ENCODE data around the gene PITPNM3. TPM values are rescaled to one million over a fixed set of nuclear protein-coding genes. Genes with fewer than 3 reads are reported as not detected.

The PITPNM3 gene
- polyA plus RNA-seq, 3 donors, result 0.29 TPM; not detected in 2

DNA sequence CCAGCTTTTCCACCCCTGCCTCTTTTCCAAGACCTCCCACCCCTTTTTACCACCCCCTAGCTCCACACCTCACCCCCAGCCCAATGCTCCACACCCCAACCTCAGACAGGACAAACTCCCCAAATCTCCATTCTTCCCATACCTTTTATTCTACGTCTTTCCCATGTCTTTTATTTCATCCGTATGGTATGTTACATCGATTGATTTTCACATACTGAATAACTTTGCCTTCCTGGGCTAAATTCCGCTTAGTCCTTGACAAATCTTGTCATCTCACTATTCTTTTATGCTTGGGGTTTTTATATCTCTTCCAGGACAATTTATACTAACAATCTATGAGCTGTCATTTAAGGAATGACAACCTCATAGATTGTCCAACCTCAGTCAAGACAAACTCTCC, 46.4 kb downstream of the PITPNM3 start:
- H3K27ac Mint-ChIP-seq, result no peak overlapping the region
- no peaks in the 10 kb centered on the region for H4K20me1 ChIP-seq (ENCODE audit: insufficient read depth, low read length)
- no peaks in the 10 kb centered on the region for H3K4me1 Mint-ChIP-seq
- H3K79me2 ChIP-seq (ENCODE audit: insufficient read depth, low read length), result no peaks in the 10 kb centered on the region
- peaks cover 0 to 11% (median 6%) of the 10 kb centered on the region in 3 donors for H3K27me3 Mint-ChIP-seq (ENCODE audit: low read depth in 3 of 3)
- no peaks in the 10 kb centered on the region for H3K36me3 Mint-ChIP-seq
- H2AFZ ChIP-seq (ENCODE audit: insufficient read depth, low read depth, low read length, poor library complexity, severe bottlenecking), result no peak overlapping the region
- no peak overlapping the region for H3K4me3 Mint-ChIP-seq
- intact Hi-C loops (cut with micrococcal nuclease), result no loop called here
- H3K9ac ChIP-seq (ENCODE audit: insufficient read depth, low read length, poor library complexity, severe bottlenecking), result no peak overlapping the region
- DNase-seq, result no peak
- no peak overlapping the region for H3K4me2 ChIP-seq (replicated peaks; ENCODE audit: extremely low read depth, low read length, poor library complexity, severe bottlenecking)
- H3K27me3 ChIP-seq (ENCODE audit: control insufficient read depth in 2 of 2, insufficient read depth in 2 of 2, low read length in 2 of 2), result peaks cover 0 to 3% of the 10 kb centered on the region in 2 donors
- H3K36me3 ChIP-seq (replicated peaks in 1 of 2; ENCODE audit: control insufficient read depth in 1 of 2, insufficient read depth in 2 of 2, low read length in 2 of 2), result no peaks in the 10 kb centered on the region
- no peak overlapping the region for H3K27ac ChIP-seq (ENCODE audit: low read depth in 1 of 2, low read length in 2 of 2)
- H3K9me3 ChIP-seq (replicated peaks in 1 of 2; ENCODE audit: control insufficient read depth in 1 of 2, insufficient read depth in 1 of 2, low read length in 2 of 2), result no peaks in the 10 kb centered on the region
- no peaks in the 10 kb centered on the region for H3K4me1 ChIP-seq (ENCODE audit: control insufficient read depth in 1 of 2, insufficient read depth in 2 of 2, low read length in 2 of 2)
- TF ChIP-seq, protein P1, sequence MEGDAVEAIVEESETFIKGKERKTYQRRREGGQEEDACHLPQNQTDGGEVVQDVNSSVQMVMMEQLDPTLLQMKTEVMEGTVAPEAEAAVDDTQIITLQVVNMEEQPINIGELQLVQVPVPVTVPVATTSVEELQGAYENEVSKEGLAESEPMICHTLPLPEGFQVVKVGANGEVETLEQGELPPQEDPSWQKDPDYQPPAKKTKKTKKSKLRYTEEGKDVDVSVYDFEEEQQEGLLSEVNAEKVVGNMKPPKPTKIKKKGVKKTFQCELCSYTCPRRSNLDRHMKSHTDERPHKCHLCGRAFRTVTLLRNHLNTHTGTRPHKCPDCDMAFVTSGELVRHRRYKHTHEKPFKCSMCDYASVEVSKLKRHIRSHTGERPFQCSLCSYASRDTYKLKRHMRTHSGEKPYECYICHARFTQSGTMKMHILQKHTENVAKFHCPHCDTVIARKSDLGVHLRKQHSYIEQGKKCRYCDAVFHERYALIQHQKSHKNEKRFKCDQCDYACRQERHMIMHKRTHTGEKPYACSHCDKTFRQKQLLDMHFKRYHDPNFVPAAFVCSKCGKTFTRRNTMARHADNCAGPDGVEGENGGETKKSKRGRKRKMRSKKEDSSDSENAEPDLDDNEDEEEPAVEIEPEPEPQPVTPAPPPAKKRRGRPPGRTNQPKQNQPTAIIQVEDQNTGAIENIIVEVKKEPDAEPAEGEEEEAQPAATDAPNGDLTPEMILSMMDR (IDR thresholded peaks at IDR 0.05), result no peak
- no peak overlapping the region for H3K4me3 ChIP-seq (replicated peaks in 1 of 3; ENCODE audit: low read depth in 2 of 3, low read length in 3 of 3)
- no peaks in the 10 kb centered on the region for H3K9me3 Mint-ChIP-seq
- WGBS (ENCODE audit: insufficient coverage), result 94% methylated on average over 3 of the region's 4 CpGs

- peaks cover 0 to 11% (median 6%) of the 10 kb centered on the region in 3 donors for H3K27me3 Mint-ChIP-seq (ENCODE audit: low read depth in 3 of 3)
- intact Hi-C loops (cut with micrococcal nuclease), result no loop called here
- Histone ChIP-seq H3K4me2 (replicated peaks; ENCODE audit: extremely low read depth, low read length, poor library complexity, severe bottlenecking) (no peak overlapping the region), H3K9me3 (replicated peaks in 1 of 2; ENCODE audit: control insufficient read depth in 1 of 2, insufficient read depth in 1 of 2, low read length in 2 of 2) (no peaks in the 10 kb centered on the region), H3K27ac (ENCODE audit: low read depth in 1 of 2, low read length in 2 of 2) (no peak overlapping the region), H3K4me3 (replicated peaks in 1 of 3; ENCODE audit: low read depth in 2 of 3, low read length in 3 of 3) (no peak overlapping the region), H3K79me2 (ENCODE audit: insufficient read depth, low read length) (no peaks in the 10 kb centered on the region), H2AFZ (ENCODE audit: insufficient read depth, low read depth, low read length, poor library complexity, severe bottlenecking) (no peak overlapping the region), H4K20me1 (ENCODE audit: insufficient read depth, low read length) (no peaks in the 10 kb centered on the region), H3K36me3 (replicated peaks in 1 of 2; ENCODE audit: control insufficient read depth in 1 of 2, insufficient read depth in 2 of 2, low read length in 2 of 2) (no peaks in the 10 kb centered on the region), H3K4me1 (ENCODE audit: control insufficient read depth in 1 of 2, insufficient read depth in 2 of 2, low read length in 2 of 2) (no peaks in the 10 kb centered on the region), H3K27me3 (ENCODE audit: control insufficient read depth in 2 of 2, insufficient read depth in 2 of 2, low read length in 2 of 2) (peaks cover 0 to 3% of the 10 kb centered on the region in 2 donors), H3K9ac (ENCODE audit: insufficient read depth, low read length, poor library complexity, severe bottlenecking) (no peak overlapping the region)
- no peak for DNase-seq
- H3K27ac Mint-ChIP-seq, result no peak overlapping the region
- no peak overlapping the region for H3K4me3 Mint-ChIP-seq
- H3K4me1 Mint-ChIP-seq, result no peaks in the 10 kb centered on the region
- WGBS (ENCODE audit: insufficient coverage), result 95% methylated on average over 7 of the region's 11 CpGs
- H3K9me3 Mint-ChIP-seq, result no peaks in the 10 kb centered on the region
- TF ChIP-seq, protein P1 (IDR thresholded peaks at IDR 0.05), result no peak
- no peaks in the 10 kb centered on the region for H3K36me3 Mint-ChIP-seq
Measured at GRCh38 chr17:6509031-6509771, 47.2 kb downstream of the PITPNM3 start.
